ENCODE data around the gene RAB29.
"Not testable (repeated sequence)": the region's sequence is repeated elsewhere in the genome, so short reads cannot be mapped to it uniquely, and the experiment has no call there.

The RAB29 gene

GRCh38 chr1:205760606-205761005, 14.7 kb downstream of the RAB29 start:
- no peak for DNase-seq

GRCh38 chr1:205756552-205756951, 18.7 kb downstream of the RAB29 start:
- DNase-seq: no peak

- no peak for DNase-seq
Observed at GRCh38 chr1:205754857-205755256, 20.4 kb downstream of the RAB29 start.

GRCh38 chr1:205751036-205751651, 24.1 kb downstream of the RAB29 start:
- DNase-seq: no peak

- DNase-seq: peak; percentile 98
Observed at GRCh38 chr1:205750138-205751035, 24.9 kb downstream of the RAB29 start, which contains the start of gene NUCKS1. TSS of gene NUCKS1 (minus strand) at chr1:205750182. CDS start at chr1:205749973, 209 bp downstream.

- peak; percentile 96 for DNase-seq
Observed at GRCh38 chr1:205749234-205750137, 25.8 kb downstream of the RAB29 start.

- no peak for DNase-seq
Observed at GRCh38 chr1:205748403-205749233, 26.7 kb downstream of the RAB29 start.

- DNase-seq: no peak
Observed at GRCh38 chr1:205746757-205747412, 28.4 kb downstream of the RAB29 start.

- no peak for DNase-seq
Observed at GRCh38 chr1:205744403-205744802, 30.9 kb downstream of the RAB29 start.

- DNase-seq: no peak
Observed at GRCh38 chr1:205743977-205744376, 31.3 kb downstream of the RAB29 start.

GRCh38 chr1:205741681-205742080, 33.6 kb downstream of the RAB29 start:
- no peak for DNase-seq

GRCh38 chr1:205739348-205740160, 35.7 kb downstream of the RAB29 start:
- DNase-seq: no peak

GRCh38 chr1:205735218-205735617, 40.1 kb downstream of the RAB29 start:
- DNase-seq: no peak

GRCh38 chr1:205733438-205734175, 41.7 kb downstream of the RAB29 start:
- DNase-seq: no peak

GRCh38 chr1:205729945-205730610, 45.2 kb downstream of the RAB29 start:
- DNase-seq: no peak

- no peak for DNase-seq
Observed at GRCh38 chr1:205726619-205727125, 48.6 kb downstream of the RAB29 start.

- no peak for DNase-seq
Observed at GRCh38 chr1:205725514-205725913, 49.8 kb downstream of the RAB29 start.

- DNase-seq: not testable (repeated sequence)
Observed at GRCh38 chr1:205720740-205721139, 54.5 kb downstream of the RAB29 start.

GRCh38 chr1:205719762-205720161, 55.5 kb downstream of the RAB29 start:
- DNase-seq: no peak
